Measurements from ENCODE around the gene VCX2.
"Not testable (repeated sequence)": the region's sequence is repeated elsewhere in the genome, so short reads cannot be mapped to it uniquely, and the experiment has no call there.

The VCX2 gene

DNA sequence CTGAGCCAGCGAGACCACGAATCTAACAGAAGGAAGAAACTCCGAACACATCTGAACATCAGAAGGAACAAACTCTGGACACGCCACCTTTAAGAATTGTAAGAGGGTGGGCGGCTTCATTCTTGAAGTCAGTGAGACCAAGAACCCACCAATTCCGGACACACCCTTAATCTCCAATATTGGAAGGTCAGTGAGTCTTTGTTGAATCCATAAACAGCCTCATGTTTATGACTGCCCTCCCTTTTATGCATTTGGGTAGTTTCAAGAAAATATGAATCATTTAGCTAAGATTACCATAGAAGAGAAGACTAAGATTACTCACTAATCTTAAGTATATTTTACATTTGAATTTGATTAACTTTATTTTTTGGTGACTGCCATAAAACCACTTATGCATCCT lies 48.5 kb downstream of the VCX2 start:
- no peak for DNase-seq (ENCODE audit: low read depth, low spot score)

GRCh38 chrX:8121391-8121790 lies 49.7 kb downstream of the VCX2 start:
- DNase-seq (ENCODE audit: low read depth, low spot score), result not testable (repeated sequence)

Measured in smooth muscle cell of the brain vasculature (primary cell).